HG02884 (cell line): ENCODE data around the gene LRIG1.

Experiments
- ATAC-seq: cut with Tn5 transposase; IDR thresholded peaks from one replicate; pipeline ENCODE4 v1.9.1; 2021; ENCODE audit warnings: mild to moderate bottlenecking, moderate library complexity; ENCODE audit not compliant: unreplicated experiment

Gene LRIG1

GRCh38 chr3:66507423-66508260 lies 6.8 kb upstream of the LRIG1 start:
- no peak for ATAC-seq

- no peak for ATAC-seq
Observed at GRCh38 chr3:66506154-66506553, 5.3 kb upstream of the LRIG1 start.

GRCh38 chr3:66504850-66505641 lies 4.2 kb upstream of the LRIG1 start:
- no peak for ATAC-seq

- no peak for ATAC-seq
Observed at GRCh38 chr3:66502981-66503380, 2.2 kb upstream of the LRIG1 start.

GRCh38 chr3:66502245-66502874 lies 1.5 kb upstream of the LRIG1 start:
- no peak for ATAC-seq

GRCh38 chr3:66501483-66502244 lies 842 bp upstream of the LRIG1 start:
- ATAC-seq: no peak

GRCh38 chr3:66499881-66500575 lies 794 bp downstream of the LRIG1 start:
- ATAC-seq: peak; percentile 18

GRCh38 chr3:66498687-66499621 lies 1.9 kb downstream of the LRIG1 start:
- no peak for ATAC-seq

GRCh38 chr3:66497985-66498671 lies 2.7 kb downstream of the LRIG1 start:
- no peak for ATAC-seq

- no peak for ATAC-seq
Observed at GRCh38 chr3:66497288-66497984, 3.4 kb downstream of the LRIG1 start.

- ATAC-seq: no peak
Observed at GRCh38 chr3:66496746-66497145, 4.1 kb downstream of the LRIG1 start.

- ATAC-seq: no peak
Observed at GRCh38 chr3:66496301-66496700, 4.5 kb downstream of the LRIG1 start.

GRCh38 chr3:66495668-66496045 lies 5.2 kb downstream of the LRIG1 start:
- ATAC-seq: no peak

GRCh38 chr3:66494959-66495667 lies 5.7 kb downstream of the LRIG1 start:
- ATAC-seq: no peak

GRCh38 chr3:66493458-66494099 lies 7.2 kb downstream of the LRIG1 start:
- ATAC-seq: no peak

GRCh38 chr3:66492672-66493071 lies 8.2 kb downstream of the LRIG1 start:
- ATAC-seq: no peak

GRCh38 chr3:66492071-66492470 lies 8.8 kb downstream of the LRIG1 start:
- no peak for ATAC-seq
